ENCODE results near the gene ZC3H15.

- TF ChIP-seq POLR2AphosphoS5 (IDR thresholded peaks at IDR 0.05; ENCODE audit: low read depth, low read length) (no peak), POLR2A (IDR thresholded peaks at IDR 0.05; ENCODE audit: low read depth, low read length) (no peak)
Measured at GRCh38 chr2:186498834-186499233, 12.8 kb downstream of the ZC3H15 start.

Measured in GM12891 (cell line).